ENCODE measurements around the gene ZNF135.

Gene ZNF135

GRCh38 chr19:58056261-58056660 lies 2.8 kb upstream of the ZNF135 start:
- DNase-seq (ENCODE audit: low spot score) = no peak
- H3K27ac ChIP-seq = no peak overlapping the region
- TF ChIP-seq CTCF (IDR thresholded peaks at IDR 0.05) = no peak
- no peak overlapping the region for H3K4me3 ChIP-seq

- no peak for DNase-seq (ENCODE audit: low spot score)
- no peak overlapping the region for H3K4me3 ChIP-seq
- no peak for TF ChIP-seq CTCF (IDR thresholded peaks at IDR 0.05)
- H3K27ac ChIP-seq = no peak overlapping the region
Observed at GRCh38 chr19:58056861-58057260, 2.2 kb upstream of the ZNF135 start.

GRCh38 chr19:58058467-58058866 lies 615 bp upstream of the ZNF135 start:
- TF ChIP-seq CTCF (IDR thresholded peaks at IDR 0.05) = no peak
- Histone ChIP-seq H3K4me3 (peak overlapping the region; percentile 85), H3K27ac (peak overlapping the region; percentile 79 to 98)
- no peak for DNase-seq (ENCODE audit: low spot score)

GRCh38 chr19:58059671-58060078 lies 593 bp downstream of the ZNF135 start:
- Histone ChIP-seq H3K27ac (peak overlapping the region; percentile 79 to 98), H3K4me3 (peak overlapping the region; percentile 85)
- no peak for TF ChIP-seq CTCF (IDR thresholded peaks at IDR 0.05)

GRCh38 chr19:58060231-58060630 lies 1.1 kb downstream of the ZNF135 start:
- no peak for TF ChIP-seq CTCF (IDR thresholded peaks at IDR 0.05)
- H3K27ac ChIP-seq = no peak overlapping the region
- H3K4me3 ChIP-seq = peak overlapping the region; percentile 85
- DNase-seq (ENCODE audit: low spot score) = no peak

More at GRCh38 chr19:58059671-58060078, 593 bp downstream of the ZNF135 start:
- DNase-seq (ENCODE audit: low spot score) = no peak

GRCh38 chr19:58063712-58064111 lies 4.6 kb downstream of the ZNF135 start:
- H3K4me3 ChIP-seq = no peak overlapping the region
- no peak for DNase-seq (ENCODE audit: low spot score)
- no peak overlapping the region for H3K27ac ChIP-seq
- TF ChIP-seq CTCF (IDR thresholded peaks at IDR 0.05) = no peak

- no peak for DNase-seq (ENCODE audit: low spot score)
- Histone ChIP-seq H3K27ac (no peak overlapping the region), H3K4me3 (peak overlapping the region; percentile 32)
- no peak for TF ChIP-seq CTCF (IDR thresholded peaks at IDR 0.05)
Observed at GRCh38 chr19:58067240-58067912, 8.3 kb downstream of the ZNF135 start.
